NOMO-1 (cell line): ENCODE data around the gene MAFG.
A peak's percentile ranks its signal among the peaks of the same experiment; 100 is the strongest.

Source experiments
- DNase-seq, 2 experiments: peaks; one replicate each; lab custom pipeline; 2025; ENCODE audit not compliant: unreplicated experiment in 2 of 2; lab: John Stamatoyannopoulos, UW

MAFG gene

GRCh38 chr17:81911969-81912368 is 15.6 kb downstream of the MAFG start:
- no peak for DNase-seq

GRCh38 chr17:81911277-81911961 is 16.1 kb downstream of the MAFG start, which contains the start of gene PCYT2:
Gene PCYT2 (minus strand): TSS chr17:81911399. CDS start chr17:81911355, 44 bp downstream.
- DNase-seq: peak; percentile 72 to 87

- DNase-seq: no peak
Measured at GRCh38 chr17:81910840-81911276, 16.7 kb downstream of the MAFG start.

GRCh38 chr17:81909966-81910839 is 17.3 kb downstream of the MAFG start:
- no peak for DNase-seq

- no peak for DNase-seq
Measured at GRCh38 chr17:81909231-81909630, 18.3 kb downstream of the MAFG start.

- DNase-seq: no peak
Measured at GRCh38 chr17:81908793-81909192, 18.7 kb downstream of the MAFG start.

GRCh38 chr17:81907219-81908145 is 20.1 kb downstream of the MAFG start:
- DNase-seq: no peak

- no peak for DNase-seq
Measured at GRCh38 chr17:81906476-81907218, 20.9 kb downstream of the MAFG start.

GRCh38 chr17:81905993-81906392 is 21.5 kb downstream of the MAFG start:
- no peak for DNase-seq

GRCh38 chr17:81905424-81905875 is 22.1 kb downstream of the MAFG start:
- no peak for DNase-seq

- DNase-seq: no peak
Measured at GRCh38 chr17:81904600-81905423, 22.7 kb downstream of the MAFG start.

- no peak for DNase-seq
Measured at GRCh38 chr17:81903896-81904599, 23.5 kb downstream of the MAFG start.

GRCh38 chr17:81903415-81903831 is 24.1 kb downstream of the MAFG start:
- DNase-seq: no peak

GRCh38 chr17:81902653-81903414 is 24.7 kb downstream of the MAFG start:
- DNase-seq: no peak

- DNase-seq: peak in 1 of 2 experiments; percentile 8
Measured at GRCh38 chr17:81902023-81902652, 25.4 kb downstream of the MAFG start, which contains the start of gene NPB. Gene NPB (plus strand): TSS chr17:81902238. CDS start chr17:81902278, 40 bp downstream.

- no peak for DNase-seq
Measured at GRCh38 chr17:81901167-81902022, 26.1 kb downstream of the MAFG start.
